Measurements from ENCODE around the gene DHTKD1. TPM values are rescaled to one million over a fixed set of nuclear protein-coding genes. Genes with fewer than 3 reads are reported as not detected.

DHTKD1 gene
- total and polyA plus RNA-seq, 10 of the 15 experiments (the other 5 are each of a cell fraction or from before 2014, with no cell fraction given): 11.3 to 35.0 (median 26.9) TPM

DNA sequence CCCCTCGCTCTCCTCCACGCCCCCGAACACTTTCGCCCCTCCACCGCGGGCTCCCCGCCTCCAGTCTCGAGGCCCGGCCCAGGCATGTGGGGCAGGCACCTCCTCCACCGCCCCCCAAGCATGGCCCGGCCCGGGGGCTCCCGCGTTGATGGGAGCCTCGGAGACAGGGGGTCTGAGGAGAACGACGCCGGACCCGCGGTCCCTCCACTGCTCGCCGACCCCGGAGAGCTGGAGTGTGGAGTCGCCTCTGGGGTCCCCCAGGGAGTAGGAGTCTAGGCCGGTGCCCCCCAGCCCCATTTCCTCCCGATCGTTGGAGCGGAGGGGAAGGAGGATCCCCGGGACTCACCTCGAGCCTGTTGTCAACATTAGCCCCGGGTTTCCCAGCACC lies 26.4 kb upstream of the DHTKD1 start:
- peaks cover 49% of the 10 kb centered on the region for H3K79me2 ChIP-seq (ENCODE audit: control insufficient read depth, insufficient read depth, low read length)
- 0% methylated on average over 22 of the region's 31 CpGs for WGBS (ENCODE audit: insufficient coverage, insufficient replicate concordance, low lambda C conversion rate, missing lambda C conversion rate)
- peak overlapping the region; percentile 72; the same call in 1 of the 2 replicates for H3K4me2 ChIP-seq (ENCODE audit: control insufficient read depth, insufficient read depth)
- no TSS peak for BruUV-seq (replicated peaks)
- H4K20me1 ChIP-seq (ENCODE audit: control insufficient read depth, insufficient read depth): no peaks in the 10 kb centered on the region
- peaks cover 15% of the 10 kb centered on the region for H3K4me1 ChIP-seq (ENCODE audit: control insufficient read depth, insufficient read depth, low read length)
- POLR2A ChIA-PET: interaction anchor here (0.7 to 5.0 kb wide), 13 partner anchors 8 to 154 kb away, joined by 3 to 35 read pairs (median 7); partner anchors contain the start of genes CDC123 and NUDT5
- peak overlapping the region; percentile 43 for H2AFZ ChIP-seq (ENCODE audit: control insufficient read depth, low read depth, low read length)
- H3K4me3 ChIP-seq: peak overlapping the region; percentile 88
- peak overlapping the region; percentile 77 for H3K9ac ChIP-seq (ENCODE audit: control insufficient read depth, insufficient read depth, low read length)
- peak; percentile 28 for ATAC-seq
- FAIRE-seq: no peak
- H3K27ac ChIP-seq (ENCODE audit: control insufficient read depth, insufficient read depth): peak overlapping the region; percentile 97
- DNase-seq (ENCODE audit: low read depth, low spot score): no peak
- H3K36me3 ChIP-seq (ENCODE audit: control insufficient read depth in 2 of 2, insufficient read depth in 2 of 2, low read length in 1 of 2): no peaks in the 10 kb centered on the region
- intact Hi-C loops (cut with micrococcal nuclease; ENCODE audit: unreplicated experiment) (loop anchor here (5.0 kb wide), 1 partner anchor 155 kb away; the partner anchor contains the start of genes CDC123 and NUDT5), in situ Hi-C loops (cut with MboI) (loop anchor here (5.0 to 10.0 kb wide), 2 partner anchors 80 to 868 kb away; no protein-coding TSS in a partner anchor)
- CTCF ChIA-PET: interaction anchor here (0.8 to 3.0 kb wide), 9 partner anchors 8 to 156 kb away, joined by 3 to 10 read pairs (median 5); no protein-coding TSS in a partner anchor
- H3K9me3 ChIP-seq (replicated peaks; ENCODE audit: control insufficient read depth, insufficient read depth, low read length): no peaks in the 10 kb centered on the region
- no peaks in the 10 kb centered on the region for H3K27me3 ChIP-seq (replicated peaks in 1 of 2; ENCODE audit: control insufficient read depth in 2 of 2, insufficient read depth in 2 of 2, low read length in 1 of 2)
- SMC1A ChIA-PET (ENCODE audit: uncharacterized antibody, unreplicated experiment): interaction anchor here (0.7 to 8.7 kb wide), 24 partner anchors 8 to 156 kb away, joined by 3 to 64 read pairs (median 4); partner anchors contain the start of genes CDC123, DHTKD1 and NUDT5
- RAD21 ChIA-PET (ENCODE audit: unreplicated experiment): interaction anchor here (1.2 to 5.2 kb wide), 11 partner anchors 10 to 153 kb away, joined by 5 to 40 read pairs (median 14); partner anchors contain the start of genes CDC123, DHTKD1 and NUDT5
- TF ChIP-seq EGR1 (IDR thresholded peaks at IDR 0.05; ENCODE audit: borderline replicate concordance in 1 of 2, low read depth in 2 of 2, low read length in 2 of 2) (peak in 1 of 2 experiments; percentile 59; a peak in 1 of 3 replicates), MYC (IDR thresholded peaks at IDR 0.05; ENCODE audit: insufficient read depth, insufficient read length, insufficient replicate concordance, low read length, severe bottlenecking) (no peak), EZH2 (IDR thresholded peaks at IDR 0.05; ENCODE audit: borderline replicate concordance, control insufficient read depth, low read depth, low read length) (no peak), FOXM1 (IDR thresholded peaks at IDR 0.05; ENCODE audit: low read depth, low read length) (no peak), TBL1XR1 (IDR thresholded peaks at IDR 0.05; ENCODE audit: low read depth, low read length) (no peak; the same call in 1 of the 2 replicates), MXI1 (IDR thresholded peaks at IDR 0.05; ENCODE audit: low read depth, low read length) (peak; percentile 32; the same call in 1 of the 2 replicates), CEBPB (IDR thresholded peaks at IDR 0.05; ENCODE audit: borderline replicate concordance in 1 of 2, low read depth in 2 of 2, low read length in 2 of 2) (no peak), ZBTB11 (CRISPR knock-in tag; IDR thresholded peaks at IDR 0.05) (no peak), CBX5 (IDR thresholded peaks at IDR 0.05; ENCODE audit: low read depth) (no peak), MEF2A (IDR thresholded peaks at IDR 0.05; ENCODE audit: insufficient read depth, low read depth, low read length) (no peak), YY1 (IDR thresholded peaks at IDR 0.05; ENCODE audit: low read depth, low read length) (0 out of 2 replicates have a peak, but pooled peaks have one; percentile 21), RUNX3 (IDR thresholded peaks at IDR 0.05; ENCODE audit: low read length) (no peak), POLR2AphosphoS2 (IDR thresholded peaks at IDR 0.05; ENCODE audit: low read depth, low read length) (peak; percentile 24; the same call in 1 of the 2 replicates), MLLT1 (IDR thresholded peaks at IDR 0.05) (no peak), RAD51 (IDR thresholded peaks at IDR 0.05) (no peak), SRF (IDR thresholded peaks at IDR 0.05; ENCODE audit: low read depth in 2 of 2, low read length in 2 of 2) (no peak), ZBED1 (IDR thresholded peaks at IDR 0.05; ENCODE audit: borderline replicate concordance) (no peak)
- TF ChIP-seq, protein P1, sequence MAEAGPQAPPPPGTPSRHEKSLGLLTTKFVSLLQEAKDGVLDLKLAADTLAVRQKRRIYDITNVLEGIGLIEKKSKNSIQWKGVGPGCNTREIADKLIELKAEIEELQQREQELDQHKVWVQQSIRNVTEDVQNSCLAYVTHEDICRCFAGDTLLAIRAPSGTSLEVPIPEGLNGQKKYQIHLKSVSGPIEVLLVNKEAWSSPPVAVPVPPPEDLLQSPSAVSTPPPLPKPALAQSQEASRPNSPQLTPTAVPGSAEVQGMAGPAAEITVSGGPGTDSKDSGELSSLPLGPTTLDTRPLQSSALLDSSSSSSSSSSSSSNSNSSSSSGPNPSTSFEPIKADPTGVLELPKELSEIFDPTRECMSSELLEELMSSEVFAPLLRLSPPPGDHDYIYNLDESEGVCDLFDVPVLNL (IDR thresholded peaks at IDR 0.05; ENCODE audit: low read depth, low read length): no peak
